GM12891 (cell line): ENCODE results near the gene TMEM151A.

Experiments
- DNase-seq: peaks from one replicate; pipeline ENCODE4 v3.0.0; 2011; ENCODE audit warnings: low spot score; ENCODE audit not compliant: insufficient read length
- FAIRE-seq: peaks from 2 replicates; lab custom pipeline; 2011; peaks lifted over from hg19 to GRCh38; lab: Jason Lieb, UNC
- PAX5 ChIP-seq: IDR thresholded peaks from 2 replicates; pipeline ENCODE4 v1.6.1; 2011; ENCODE audit warnings: low read length, moderate library complexity, mild to moderate bottlenecking; ENCODE audit not compliant: insufficient read depth, severe bottlenecking
- POLR2A ChIP-seq: IDR thresholded peaks from 2 replicates; pipeline ENCODE4 v1.6.1; 2011; ENCODE audit warnings: low read depth, low read length, control low read depth
- POLR2AphosphoS5 ChIP-seq: IDR thresholded peaks from 2 replicates; pipeline ENCODE4 v1.6.1; 2011; ENCODE audit warnings: low read depth, low read length, control low read depth
- POU2F2 ChIP-seq: IDR thresholded peaks from 2 replicates; pipeline ENCODE4 v1.6.1; 2011; ENCODE audit warnings: low read depth, mild to moderate bottlenecking, control low read depth, low read length, moderate library complexity
- SPI1 ChIP-seq: IDR thresholded peaks from 2 replicates; pipeline ENCODE4 v1.6.1; 2011; ENCODE audit warnings: low read depth, low read length, control low read depth
- TAF1 ChIP-seq: IDR thresholded peaks from 2 replicates; pipeline ENCODE4 v1.6.1; 2011; ENCODE audit warnings: low read depth, low read length, control low read depth

Gene TMEM151A

GRCh38 chr11:66326261-66327111 is 34.8 kb downstream of the TMEM151A start:
- TF ChIP-seq POLR2AphosphoS5 (no peak), SPI1 (no peak), TAF1 (no peak), POLR2A (no peak), PAX5 (no peak), POU2F2 (no peak)
- no peak for FAIRE-seq
- no peak for DNase-seq

- no peak for DNase-seq
- TF ChIP-seq POLR2AphosphoS5 = no peak
- TF ChIP-seq POU2F2 = no peak
- TF ChIP-seq SPI1 = no peak
- TF ChIP-seq POLR2A = no peak
- no peak for TF ChIP-seq PAX5
- no peak for TF ChIP-seq TAF1
- no peak for FAIRE-seq
Observed at GRCh38 chr11:66327171-66328030, 35.7 kb downstream of the TMEM151A start.

- DNase-seq = no peak
- no peak for FAIRE-seq
- no peak for TF ChIP-seq PAX5
- TF ChIP-seq POLR2AphosphoS5 = no peak
- TF ChIP-seq POLR2A = no peak
- TF ChIP-seq TAF1 = no peak
- no peak for TF ChIP-seq POU2F2
- TF ChIP-seq SPI1 = no peak
Observed at GRCh38 chr11:66328031-66328301, 36.3 kb downstream of the TMEM151A start.

GRCh38 chr11:66328302-66329144 is 36.8 kb downstream of the TMEM151A start:
- DNase-seq = peak; percentile 91
- FAIRE-seq = peak; percentile 98
- TF ChIP-seq POU2F2 = peak; percentile 16; the same call in 1 of the 2 replicates
- TF ChIP-seq POLR2A = no peak

DNA sequence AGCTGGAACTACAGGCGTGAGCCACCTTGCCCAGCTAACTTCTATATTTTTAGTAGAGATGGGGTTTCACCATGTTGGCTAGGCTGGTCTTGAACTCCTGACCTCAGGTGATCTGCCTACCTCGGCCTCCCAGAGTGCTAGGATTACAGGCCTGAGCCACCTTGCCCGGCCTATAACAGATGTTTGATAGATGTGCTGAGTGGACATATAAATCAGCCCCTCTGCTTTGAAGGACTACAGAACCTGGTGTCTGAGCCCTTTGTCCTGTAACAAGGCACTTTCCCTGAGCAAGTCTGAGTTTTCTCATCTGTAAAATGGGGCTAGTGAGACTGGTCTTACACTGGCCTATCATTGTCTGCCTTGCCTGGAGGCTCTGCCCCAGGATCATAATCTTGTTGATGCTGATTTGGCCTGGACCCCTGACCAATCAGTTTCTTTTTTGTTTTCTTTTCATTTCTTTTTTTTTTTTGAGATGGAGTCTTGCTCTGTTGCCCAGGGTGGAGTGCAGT is 37.5 kb downstream of the TMEM151A start:
- DNase-seq (no peak), FAIRE-seq (no peak)
- no peak for TF ChIP-seq PAX5
- no peak for TF ChIP-seq POLR2A
- no peak for TF ChIP-seq POLR2AphosphoS5
- TF ChIP-seq POU2F2 = no peak
- TF ChIP-seq TAF1 = no peak
- no peak for TF ChIP-seq SPI1

DNA sequence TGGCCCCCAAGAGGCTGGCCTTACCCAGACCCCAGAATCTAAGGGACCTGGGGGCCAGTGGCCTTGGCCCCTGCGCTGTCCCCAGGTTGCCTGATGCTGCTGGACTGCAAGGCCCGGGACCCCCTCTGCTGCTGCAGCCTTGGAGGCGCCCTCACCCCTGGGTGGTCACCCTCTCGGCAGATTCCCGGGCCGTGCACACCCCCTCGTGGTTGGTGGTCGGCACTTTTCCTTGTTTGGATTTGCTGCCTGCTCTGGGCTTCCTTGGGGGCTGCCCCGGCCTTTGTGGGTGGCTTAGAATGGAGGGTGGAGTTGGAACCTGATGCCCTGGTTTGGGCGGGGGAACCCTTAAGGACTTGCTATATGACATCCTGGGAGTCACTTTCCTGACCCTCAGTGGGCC is 39.2 kb downstream of the TMEM151A start:
- no peak for FAIRE-seq
- TF ChIP-seq TAF1 = no peak
- no peak for TF ChIP-seq POU2F2
- TF ChIP-seq PAX5 = no peak
- TF ChIP-seq POLR2A = no peak
- TF ChIP-seq SPI1 = no peak
- no peak for TF ChIP-seq POLR2AphosphoS5
- no peak for DNase-seq

- FAIRE-seq = no peak
Observed at GRCh38 chr11:66331542-66332370, 40.1 kb downstream of the TMEM151A start.

More at GRCh38 chr11:66331542-66332370, 40.1 kb downstream of the TMEM151A start:
- DNase-seq = no peak
- TF ChIP-seq POLR2AphosphoS5 (no peak), SPI1 (no peak), TAF1 (no peak), POU2F2 (no peak), PAX5 (no peak), POLR2A (no peak)
